Activated CD8-positive, alpha-beta memory T cell treated with anti-CD3 and anti-CD28 coated beads for 24 hours (primary cell): ENCODE data around the gene A4GALT.

Experiments used
- DNase-seq: peaks from one replicate; pipeline ENCODE4 v3.0.0-alpha.2; 2020

The A4GALT gene

GRCh38 chr22:42699976-42700352 is 20.7 kb downstream of the A4GALT start:
- no peak for DNase-seq

DNA sequence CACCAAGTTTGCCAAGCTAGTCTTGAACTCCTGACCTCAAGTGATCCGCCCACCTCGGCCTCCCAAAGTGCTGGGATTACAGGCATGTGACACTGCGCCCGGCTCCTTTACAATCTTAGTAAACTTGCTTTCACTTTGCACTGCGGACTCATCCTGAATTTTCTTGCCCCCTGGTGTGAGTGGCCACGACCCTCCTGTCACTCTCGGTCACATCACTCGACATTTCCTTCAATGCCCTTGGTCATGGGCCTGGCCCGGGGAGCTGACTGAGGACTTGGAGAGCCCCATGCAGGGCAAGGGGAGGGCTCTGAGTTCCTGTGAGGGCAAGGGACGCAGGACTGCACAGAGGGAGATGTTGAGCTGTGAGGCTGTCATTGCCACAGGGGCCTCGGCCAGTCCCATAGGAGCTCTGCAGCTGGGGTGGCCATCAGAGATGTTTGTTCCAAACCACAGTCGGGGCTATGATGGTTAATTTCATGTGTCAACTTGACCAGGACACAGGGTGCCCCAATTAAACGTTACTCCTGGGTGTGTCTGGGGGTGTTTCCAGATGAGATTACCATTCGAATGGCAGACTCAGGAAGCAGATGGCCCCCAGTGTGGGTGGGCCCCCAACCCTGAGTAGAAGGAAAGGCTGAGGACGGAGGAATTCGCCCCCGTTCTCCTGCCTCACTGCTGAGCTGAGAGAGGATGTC is 21.2 kb downstream of the A4GALT start:
- no peak for DNase-seq

GRCh38 chr22:42697542-42698013 is 23.1 kb downstream of the A4GALT start:
- DNase-seq = no peak

GRCh38 chr22:42696331-42696967 is 24.2 kb downstream of the A4GALT start:
- no peak for DNase-seq

GRCh38 chr22:42695294-42695693 is 25.4 kb downstream of the A4GALT start:
- no peak for DNase-seq

DNA sequence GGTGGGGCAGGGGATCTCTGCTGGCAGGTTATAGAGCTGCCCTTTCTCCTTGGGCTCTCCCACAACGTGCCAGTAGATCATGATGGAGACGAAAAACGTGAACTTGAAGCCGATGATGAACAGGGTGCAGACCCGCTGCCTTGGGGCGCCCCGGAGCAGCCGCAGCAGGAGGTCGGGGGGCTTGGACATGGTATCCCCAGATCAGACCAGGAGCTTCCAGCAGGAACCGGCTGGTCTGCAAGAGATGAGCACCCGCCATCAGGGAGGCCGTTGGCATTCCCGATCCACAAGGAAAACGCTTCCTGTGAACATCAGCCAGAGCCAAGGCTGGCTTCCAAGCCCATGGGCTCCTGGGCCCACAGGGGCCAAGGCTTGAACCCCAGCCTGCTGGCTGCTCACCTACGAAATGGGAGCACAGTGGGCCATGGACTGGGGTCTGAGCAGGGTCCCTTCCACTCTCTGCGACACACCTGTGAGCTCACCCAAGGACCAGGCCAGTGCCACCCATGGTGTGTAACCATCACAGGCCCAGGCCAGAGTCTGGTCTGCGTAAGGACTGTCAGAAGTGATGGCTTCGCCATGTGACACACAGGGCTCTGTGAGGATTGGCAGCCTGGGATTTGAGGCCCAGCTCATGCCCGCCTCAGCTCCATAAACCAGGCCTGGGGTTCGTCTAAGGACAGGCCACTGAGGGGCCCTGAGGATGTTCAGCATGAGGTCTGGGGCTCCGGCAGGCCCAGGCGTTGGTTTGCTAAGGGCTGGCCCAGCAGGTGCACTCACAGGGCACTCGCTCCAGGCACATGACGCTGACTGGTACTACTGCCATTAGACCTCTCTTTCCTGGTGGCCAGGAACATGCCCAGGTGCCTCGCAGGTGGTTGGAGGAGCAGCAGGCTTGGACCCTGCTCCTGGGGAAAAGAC is 26.6 kb downstream of the A4GALT start:
- no peak for DNase-seq

GRCh38 chr22:42693055-42693762 is 27.5 kb downstream of the A4GALT start:
- no peak for DNase-seq

DNA sequence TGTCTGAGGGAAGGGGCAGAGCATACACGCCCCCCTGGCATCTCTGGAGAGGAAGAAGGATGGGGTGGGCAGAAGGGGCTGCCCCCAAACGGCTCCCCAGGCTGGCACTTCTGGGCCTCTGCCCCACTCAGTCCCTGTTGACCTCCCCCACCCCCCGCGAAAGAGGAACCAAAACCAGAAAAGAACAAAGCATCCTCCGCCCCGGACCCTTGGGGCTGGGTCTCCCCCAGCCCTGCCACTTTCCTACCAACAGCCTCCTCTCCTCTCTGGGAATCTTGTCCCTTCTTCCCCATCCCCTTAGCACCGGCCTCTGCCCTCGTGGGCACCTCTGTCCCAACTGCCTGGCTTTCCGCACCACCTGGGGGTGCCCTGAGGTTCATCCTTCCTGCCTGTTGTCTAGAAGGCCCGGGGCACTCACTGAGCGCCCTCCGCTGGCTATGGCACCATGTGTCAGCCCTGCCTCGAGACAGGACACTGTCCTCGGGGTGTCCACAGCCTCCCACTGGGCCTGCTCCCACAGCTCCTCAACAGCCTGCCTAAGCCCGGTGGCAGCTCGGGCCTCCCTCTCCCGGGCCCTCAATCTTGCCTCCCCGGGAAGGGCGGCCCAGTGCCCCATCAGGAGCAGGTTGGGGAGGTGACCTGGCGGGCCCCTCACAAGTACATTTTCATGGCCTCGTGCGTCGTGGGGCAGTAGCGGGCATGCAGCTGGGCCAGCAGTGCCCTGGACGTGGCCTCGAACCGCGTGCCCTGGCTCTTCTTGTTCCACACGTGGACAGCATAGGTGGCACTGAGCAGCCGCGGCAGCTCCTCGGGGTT is 28.2 kb downstream of the A4GALT start:
- DNase-seq = no peak

GRCh38 chr22:42691440-42691839 is 29.2 kb downstream of the A4GALT start:
- DNase-seq = no peak

- DNase-seq = no peak
These were observed 32.1 kb downstream of the A4GALT start for GRCh38 chr22:42688241-42689211.

GRCh38 chr22:42686756-42687491 is 33.7 kb downstream of the A4GALT start:
- DNase-seq = no peak

- no peak for DNase-seq
These were observed 34.6 kb downstream of the A4GALT start for GRCh38 chr22:42685941-42686653.

- DNase-seq = no peak
These were observed 36.0 kb downstream of the A4GALT start for GRCh38 chr22:42684462-42685195.

- no peak for DNase-seq
These were observed 36.9 kb downstream of the A4GALT start for GRCh38 chr22:42683578-42684283.

DNA sequence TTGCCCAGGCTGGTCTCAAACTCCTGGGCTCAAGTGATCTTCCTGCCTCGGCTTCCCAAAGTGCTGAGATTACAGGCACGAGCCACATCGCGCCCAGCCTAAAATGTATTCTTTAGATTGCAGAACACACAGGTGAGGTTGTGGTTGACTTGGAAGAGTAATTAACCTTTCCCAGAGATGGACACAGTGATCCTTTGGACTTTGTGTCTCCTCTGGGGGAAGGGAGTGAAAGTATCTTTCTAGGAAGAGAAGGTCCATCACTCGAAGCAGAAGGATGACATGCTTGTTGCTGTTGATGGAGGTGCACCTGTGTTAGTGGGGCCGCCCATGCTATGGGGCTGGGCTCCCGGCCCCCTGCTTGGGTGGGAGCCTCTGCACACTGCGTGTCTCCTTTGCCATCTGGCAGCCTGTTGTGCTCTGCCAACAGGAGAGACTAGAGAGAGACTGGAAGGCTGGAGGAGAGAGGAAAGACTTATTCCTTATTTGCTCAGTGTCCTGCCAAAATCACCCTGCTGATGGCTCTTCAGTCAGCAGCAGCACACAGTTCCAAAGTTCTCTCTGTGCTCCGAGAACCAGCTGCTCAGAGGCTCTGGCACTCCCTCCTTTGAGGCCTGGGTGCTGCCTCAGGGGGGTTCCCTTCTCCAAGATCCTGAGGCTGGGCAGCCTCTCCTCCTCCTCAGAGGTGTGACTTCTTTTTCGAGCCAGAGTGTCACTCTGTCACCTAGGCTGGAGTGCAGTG is 38.4 kb downstream of the A4GALT start:
- DNase-seq = no peak

GRCh38 chr22:42680648-42681047 is 40.0 kb downstream of the A4GALT start:
- DNase-seq = no peak

DNA sequence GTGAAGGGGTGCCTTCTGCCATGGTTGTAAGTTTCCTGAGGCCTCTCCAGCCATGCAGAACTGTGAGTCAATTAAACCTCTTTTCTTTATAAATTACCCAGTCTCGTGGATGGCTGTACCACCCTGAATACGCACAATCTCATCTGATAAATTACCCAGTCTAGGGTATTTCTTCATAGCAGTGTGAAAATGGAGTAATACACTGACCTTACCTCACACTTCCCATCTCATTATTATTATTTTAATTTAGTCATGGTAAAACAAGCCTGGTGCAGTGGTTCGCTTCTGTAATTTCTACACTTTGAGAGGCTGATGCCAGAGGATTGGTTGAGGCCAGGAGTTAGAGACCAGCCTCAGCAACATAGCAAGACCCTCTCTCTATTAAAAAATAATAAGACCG is 41.0 kb downstream of the A4GALT start:
- no peak for DNase-seq
